ENCODE data around the gene SNU13.

GRCh38 chr22:41683052-41683451 is 5.6 kb downstream of the SNU13 start:
- no peak for TF ChIP-seq SUZ12 (IDR thresholded peaks at IDR 0.05; ENCODE audit: extremely low read depth, insufficient read depth, insufficient read length)
- no peak for TF ChIP-seq ZNF274 (IDR thresholded peaks at IDR 0.05; ENCODE audit: low read depth, low read length)
